ENCODE measurements around the gene NR3C2. TPM values are rescaled to one million over a fixed set of nuclear protein-coding genes. Genes with fewer than 3 reads are reported as not detected.

The NR3C2 gene
- total RNA-seq, 1 donor from 2014 or later: 0.75 TPM

- no peaks in the 10 kb centered on the region for H3K36me3 Mint-ChIP-seq (ENCODE audit: unreplicated experiment)
- peaks cover 14% of the 10 kb centered on the region for H3K27me3 Mint-ChIP-seq (ENCODE audit: unreplicated experiment)
- DNase-seq (ENCODE audit: extremely low spot score, unreplicated experiment): no peak
- no peaks in the 10 kb centered on the region for H3K4me1 Mint-ChIP-seq (ENCODE audit: unreplicated experiment)
- TF ChIP-seq, protein P1, sequence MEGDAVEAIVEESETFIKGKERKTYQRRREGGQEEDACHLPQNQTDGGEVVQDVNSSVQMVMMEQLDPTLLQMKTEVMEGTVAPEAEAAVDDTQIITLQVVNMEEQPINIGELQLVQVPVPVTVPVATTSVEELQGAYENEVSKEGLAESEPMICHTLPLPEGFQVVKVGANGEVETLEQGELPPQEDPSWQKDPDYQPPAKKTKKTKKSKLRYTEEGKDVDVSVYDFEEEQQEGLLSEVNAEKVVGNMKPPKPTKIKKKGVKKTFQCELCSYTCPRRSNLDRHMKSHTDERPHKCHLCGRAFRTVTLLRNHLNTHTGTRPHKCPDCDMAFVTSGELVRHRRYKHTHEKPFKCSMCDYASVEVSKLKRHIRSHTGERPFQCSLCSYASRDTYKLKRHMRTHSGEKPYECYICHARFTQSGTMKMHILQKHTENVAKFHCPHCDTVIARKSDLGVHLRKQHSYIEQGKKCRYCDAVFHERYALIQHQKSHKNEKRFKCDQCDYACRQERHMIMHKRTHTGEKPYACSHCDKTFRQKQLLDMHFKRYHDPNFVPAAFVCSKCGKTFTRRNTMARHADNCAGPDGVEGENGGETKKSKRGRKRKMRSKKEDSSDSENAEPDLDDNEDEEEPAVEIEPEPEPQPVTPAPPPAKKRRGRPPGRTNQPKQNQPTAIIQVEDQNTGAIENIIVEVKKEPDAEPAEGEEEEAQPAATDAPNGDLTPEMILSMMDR (IDR thresholded peaks at IDR 0.05): no peak
- H3K4me3 Mint-ChIP-seq (ENCODE audit: unreplicated experiment): no peak overlapping the region
- H3K27ac Mint-ChIP-seq (ENCODE audit: unreplicated experiment): no peak overlapping the region
- H3K9me3 Mint-ChIP-seq (ENCODE audit: unreplicated experiment): no peaks in the 10 kb centered on the region
Measured at GRCh38 chr4:148364525-148364924, 77.7 kb downstream of the NR3C2 start.

GRCh38 chr4:148359769-148360168 is 82.4 kb downstream of the NR3C2 start:
- H3K27me3 Mint-ChIP-seq (ENCODE audit: unreplicated experiment): peaks cover 11% of the 10 kb centered on the region
- TF ChIP-seq, protein P1 (IDR thresholded peaks at IDR 0.05): no peak
- H3K4me3 Mint-ChIP-seq (ENCODE audit: unreplicated experiment): no peak overlapping the region
- DNase-seq (ENCODE audit: extremely low spot score, unreplicated experiment): no peak
- H3K27ac Mint-ChIP-seq (ENCODE audit: unreplicated experiment): no peak overlapping the region
- no peaks in the 10 kb centered on the region for H3K9me3 Mint-ChIP-seq (ENCODE audit: unreplicated experiment)
- H3K36me3 Mint-ChIP-seq (ENCODE audit: unreplicated experiment): no peaks in the 10 kb centered on the region
- no peaks in the 10 kb centered on the region for H3K4me1 Mint-ChIP-seq (ENCODE audit: unreplicated experiment)

DNA sequence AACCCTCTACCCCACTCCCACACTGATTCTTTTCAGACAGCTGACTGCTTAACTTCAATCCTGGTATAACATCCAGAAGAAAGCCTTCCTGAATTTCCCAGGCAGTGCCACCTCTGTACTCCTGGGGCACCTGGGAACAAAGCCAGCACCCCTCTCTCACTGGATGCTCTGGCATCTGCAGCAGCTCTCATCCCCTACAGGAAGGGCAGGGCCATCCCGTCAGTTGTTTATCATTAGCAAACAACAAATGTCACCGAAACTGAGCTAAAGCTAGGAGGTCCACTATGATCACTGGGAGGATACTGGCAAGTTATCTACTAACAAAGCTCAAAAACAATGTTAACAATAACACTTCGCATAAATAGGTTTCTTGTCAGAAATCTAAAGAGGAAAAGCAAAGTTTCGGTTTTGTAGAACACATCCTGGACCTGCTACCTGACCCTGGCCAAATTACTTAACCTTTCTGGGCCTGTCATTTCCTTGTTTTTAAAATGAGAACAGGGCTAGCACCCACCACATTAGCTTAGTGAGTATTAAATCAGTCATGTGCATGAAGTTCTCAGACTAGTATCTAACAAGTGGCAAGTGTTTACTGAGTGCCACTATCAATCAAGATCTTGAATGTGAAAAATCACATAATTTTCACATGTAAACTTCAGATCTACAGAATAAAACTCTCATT is 86.6 kb downstream of the NR3C2 start:
- Mint-ChIP-seq H3K27me3 (ENCODE audit: unreplicated experiment) (peaks cover 14% of the 10 kb centered on the region), H3K36me3 (ENCODE audit: unreplicated experiment) (no peaks in the 10 kb centered on the region), H3K9me3 (ENCODE audit: unreplicated experiment) (no peaks in the 10 kb centered on the region), H3K4me3 (ENCODE audit: unreplicated experiment) (no peak overlapping the region), H3K27ac (ENCODE audit: unreplicated experiment) (no peak overlapping the region), H3K4me1 (ENCODE audit: unreplicated experiment) (no peaks in the 10 kb centered on the region)
- no peak for DNase-seq (ENCODE audit: extremely low spot score, unreplicated experiment)
- TF ChIP-seq, protein P1 (IDR thresholded peaks at IDR 0.05): no peak

GRCh38 chr4:148354186-148354585 is 88.0 kb downstream of the NR3C2 start:
- H3K9me3 Mint-ChIP-seq (ENCODE audit: unreplicated experiment): no peaks in the 10 kb centered on the region
- peaks cover 10% of the 10 kb centered on the region for H3K27me3 Mint-ChIP-seq (ENCODE audit: unreplicated experiment)
- TF ChIP-seq, protein P1 (IDR thresholded peaks at IDR 0.05): no peak

DNA sequence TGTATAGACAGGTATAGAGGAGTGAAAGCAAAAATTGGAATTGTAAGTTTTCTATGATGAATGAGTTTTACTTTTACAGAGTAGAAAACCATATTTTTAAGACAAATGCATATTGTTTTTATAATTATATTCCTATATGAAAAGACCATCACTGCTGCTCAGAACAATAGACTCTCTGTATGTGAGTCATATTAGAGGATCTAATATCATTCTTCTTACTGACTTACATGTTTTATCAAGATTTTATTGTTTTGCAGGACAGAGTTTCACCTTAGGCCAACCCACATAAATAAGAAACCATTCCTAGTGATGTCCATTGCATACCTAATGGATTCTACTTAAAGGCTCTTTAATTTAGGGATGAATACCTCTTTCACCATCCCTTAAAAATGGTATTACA is 88.6 kb downstream of the NR3C2 start:
- H3K4me1 Mint-ChIP-seq (ENCODE audit: unreplicated experiment): no peaks in the 10 kb centered on the region

More at GRCh38 chr4:148354186-148354585, 88.0 kb downstream of the NR3C2 start:
- no peak for DNase-seq (ENCODE audit: extremely low spot score, unreplicated experiment)
- H3K27ac Mint-ChIP-seq (ENCODE audit: unreplicated experiment): no peak overlapping the region
- no peaks in the 10 kb centered on the region for H3K36me3 Mint-ChIP-seq (ENCODE audit: unreplicated experiment)
- no peaks in the 10 kb centered on the region for H3K4me1 Mint-ChIP-seq (ENCODE audit: unreplicated experiment)
- no peak overlapping the region for H3K4me3 Mint-ChIP-seq (ENCODE audit: unreplicated experiment)

More for the DNA sequence above, 88.6 kb downstream of the NR3C2 start:
- no peak overlapping the region for H3K4me3 Mint-ChIP-seq (ENCODE audit: unreplicated experiment)
- no peak overlapping the region for H3K27ac Mint-ChIP-seq (ENCODE audit: unreplicated experiment)
- H3K27me3 Mint-ChIP-seq (ENCODE audit: unreplicated experiment): peaks cover 8% of the 10 kb centered on the region
- H3K36me3 Mint-ChIP-seq (ENCODE audit: unreplicated experiment): no peaks in the 10 kb centered on the region
- no peaks in the 10 kb centered on the region for H3K9me3 Mint-ChIP-seq (ENCODE audit: unreplicated experiment)
- DNase-seq (ENCODE audit: extremely low spot score, unreplicated experiment): no peak
- TF ChIP-seq, protein P1 (IDR thresholded peaks at IDR 0.05): no peak
